Activated T-cell treated with anti-CD3 and anti-CD28 coated beads, Interleukin-2, amount 50 U/mL, for 4 hours (primary cell): Measurements from ENCODE around the gene AQR. TPM values are rescaled to one million over a fixed set of nuclear protein-coding genes. Genes with fewer than 3 reads are reported as not detected.

Experiments used
- ATAC-seq, 2 donors: fragments of 200-7000 bp; cut with Tn5 transposase; one replicate each; pipeline ENCODE4 v1.10.0; 2021
- DNase-seq: peaks from one replicate; pipeline ENCODE4 v3.0.0-alpha.2; 2020
- H3K27me3 Mint-ChIP-seq: one replicate; pipeline ENCODE4 v1.8.0; 2021; ENCODE audit warnings: low read depth, mixed read lengths
- H3K36me3 Mint-ChIP-seq: one replicate; pipeline ENCODE4 v1.8.0; 2022; ENCODE audit warnings: mixed read lengths; ENCODE audit not compliant: insufficient read depth
- H3K4me1 Mint-ChIP-seq: one replicate; pipeline ENCODE4 v1.8.0; 2021; ENCODE audit warnings: low read depth, mixed read lengths
- H3K4me3 Mint-ChIP-seq: one replicate; pipeline ENCODE4 v1.8.0; 2021; ENCODE audit warnings: mild to moderate bottlenecking, moderate library complexity, mixed read lengths
- H3K9me3 Mint-ChIP-seq: one replicate; pipeline ENCODE4 v1.8.0; 2021; ENCODE audit warnings: mixed read lengths
- total RNA-seq, 3 donors: library from RNA; stranded (reverse); gene quantifications; one replicate each; pipeline ENCODE4 v1.2.1, GENCODE V29; 2021

Gene AQR
- 10 to 100 TPM; 41.5 to 47.5 (median 43.3) TPM for total RNA-seq

DNA sequence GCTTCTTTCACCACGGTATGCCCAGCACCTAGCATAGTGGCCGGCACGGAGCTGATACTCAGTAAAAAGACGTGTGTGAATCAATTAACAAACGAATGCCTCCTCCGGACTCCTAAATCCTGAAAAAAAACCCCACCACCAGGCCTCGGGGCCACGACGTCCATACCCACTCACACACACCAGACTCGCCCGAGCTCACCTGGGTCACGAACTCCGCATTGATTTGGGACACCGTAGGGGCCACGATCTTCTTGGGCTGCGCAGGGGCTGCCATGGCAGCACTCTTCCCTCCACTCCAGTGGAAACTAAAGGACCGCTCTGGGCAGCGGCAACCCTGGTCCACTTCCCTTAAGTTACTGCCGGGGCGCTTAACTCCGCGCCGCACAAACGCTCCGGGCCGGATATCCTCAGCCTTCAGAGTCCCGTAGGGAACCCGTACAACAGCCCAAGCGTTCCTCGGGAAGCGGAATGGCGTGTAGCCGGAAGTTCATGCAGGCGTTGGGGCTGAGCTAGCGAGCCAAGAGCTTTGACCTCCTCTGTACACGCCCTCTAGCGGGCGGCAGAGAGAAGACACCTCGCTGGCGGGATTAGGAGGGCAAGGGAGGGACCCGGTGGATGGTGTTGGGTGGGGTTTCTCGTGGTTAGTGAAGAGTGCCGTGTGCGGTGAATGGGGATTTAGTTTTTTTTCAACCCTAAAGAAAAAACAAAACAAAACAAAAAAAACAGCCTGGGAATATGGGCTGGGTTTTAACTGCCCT, at the start of gene AQR:
AQR (minus strand) TSS at position 403 of the 758 bp plus-strand sequence; CDS start at position 274, 129 bp downstream.
- Mint-ChIP-seq H3K9me3 (no peaks in the 10 kb centered on the region), H3K4me1 (peaks cover 36% of the 10 kb centered on the region), H3K36me3 (peaks cover 18% of the 10 kb centered on the region), H3K4me3 (peak within 1 kb of the TSS; percentile 100), H3K27me3 (no peaks in the 10 kb centered on the region)
- ATAC-seq (peak; percentile 99), DNase-seq (peak; percentile 85)

DNA sequence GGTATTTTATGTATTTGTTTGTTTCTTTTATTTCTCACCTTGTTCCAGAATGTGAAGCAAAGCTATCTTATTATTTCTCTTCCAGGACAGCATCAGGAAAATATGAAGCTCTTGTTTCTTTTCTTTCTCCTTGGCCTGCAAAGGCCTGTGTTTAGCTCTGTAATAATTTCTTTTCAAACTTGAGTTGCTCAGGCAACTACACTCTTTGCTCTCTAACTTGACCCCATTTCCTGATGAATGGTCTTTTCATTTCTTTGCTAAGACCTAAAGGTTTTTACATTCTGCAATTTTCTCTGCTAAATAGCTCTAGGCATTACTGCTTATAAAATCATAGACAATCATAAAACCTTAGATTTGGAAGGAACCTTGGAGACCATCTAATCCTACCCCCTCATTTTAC, 44.7 kb upstream of the AQR start:
- Mint-ChIP-seq H3K4me3 (no peak overlapping the region), H3K36me3 (no peaks in the 10 kb centered on the region), H3K4me1 (no peaks in the 10 kb centered on the region), H3K27me3 (peaks cover 4% of the 10 kb centered on the region), H3K9me3 (no peaks in the 10 kb centered on the region)
- DNase-seq (no peak), ATAC-seq (no peak)

DNA sequence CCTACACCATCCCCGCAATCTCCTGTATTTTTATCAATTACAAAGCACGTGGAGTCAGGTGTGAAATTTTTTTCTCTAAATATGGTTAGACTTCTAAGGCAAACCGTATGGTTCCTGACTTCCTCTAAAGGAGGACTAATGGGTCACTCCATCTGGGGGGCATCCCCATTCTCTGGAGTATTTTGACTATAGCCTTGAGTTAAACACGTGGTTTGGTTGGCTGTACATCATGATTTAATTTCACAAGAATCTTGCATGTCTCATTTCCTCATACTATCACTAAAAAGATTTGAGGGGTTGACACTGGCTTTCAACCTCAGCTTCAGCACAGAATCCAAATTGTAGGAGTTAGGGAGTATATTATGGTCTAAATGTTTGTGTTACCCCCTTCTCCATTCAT, 43.8 kb upstream of the AQR start:
- no peaks in the 10 kb centered on the region for H3K4me1 Mint-ChIP-seq
- H3K4me3 Mint-ChIP-seq = no peak overlapping the region
- no peaks in the 10 kb centered on the region for H3K9me3 Mint-ChIP-seq
- H3K36me3 Mint-ChIP-seq = no peaks in the 10 kb centered on the region
- H3K27me3 Mint-ChIP-seq = peaks cover 4% of the 10 kb centered on the region
- ATAC-seq (no peak), DNase-seq (no peak)

DNA sequence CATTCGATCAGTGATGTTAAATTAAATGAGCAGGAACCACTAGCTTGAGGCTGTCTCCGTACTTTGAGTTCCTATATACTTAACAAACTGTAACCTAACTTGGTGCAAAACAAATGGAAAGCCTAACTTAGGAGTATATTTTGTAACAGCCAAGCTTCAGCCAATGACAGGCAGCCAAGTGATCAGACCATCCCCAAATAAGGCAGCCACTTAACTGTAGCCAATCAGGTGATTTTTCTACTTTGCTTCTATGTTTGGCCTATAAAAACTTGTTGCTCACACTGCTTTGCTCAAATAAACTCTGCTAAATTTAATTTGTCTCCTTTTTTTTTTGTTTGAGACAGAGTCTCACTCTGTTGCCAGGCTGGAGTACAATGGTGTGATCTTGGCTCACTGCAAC, 37.9 kb upstream of the AQR start:
- DNase-seq (no peak), ATAC-seq (no peak)
- no peaks in the 10 kb centered on the region for H3K36me3 Mint-ChIP-seq
- H3K4me1 Mint-ChIP-seq = no peaks in the 10 kb centered on the region
- no peaks in the 10 kb centered on the region for H3K27me3 Mint-ChIP-seq
- H3K4me3 Mint-ChIP-seq = no peak overlapping the region
- H3K9me3 Mint-ChIP-seq = no peaks in the 10 kb centered on the region

DNA sequence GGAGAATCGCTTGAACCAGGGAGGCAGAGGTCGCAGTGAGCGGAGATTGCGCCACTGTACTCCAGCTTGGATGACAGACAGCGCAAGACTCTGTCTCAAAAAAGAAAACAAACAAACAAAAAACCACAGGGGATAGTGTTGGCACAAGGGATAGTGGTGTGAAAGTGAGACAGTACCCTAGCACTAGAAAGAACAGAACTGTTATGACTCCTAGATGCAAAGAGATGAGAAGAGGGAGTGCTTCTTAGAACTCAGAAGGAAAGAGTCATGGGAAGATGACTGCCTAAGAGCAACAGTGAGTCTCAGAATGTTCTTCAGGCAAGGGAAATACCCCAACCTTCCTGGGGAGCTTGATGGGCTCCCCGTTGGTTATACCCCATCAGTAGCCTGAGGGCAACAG, 36.4 kb upstream of the AQR start:
- H3K9me3 Mint-ChIP-seq = no peaks in the 10 kb centered on the region
- ATAC-seq (no peak), DNase-seq (no peak)
- H3K27me3 Mint-ChIP-seq = no peaks in the 10 kb centered on the region
- no peaks in the 10 kb centered on the region for H3K4me1 Mint-ChIP-seq
- H3K36me3 Mint-ChIP-seq = no peaks in the 10 kb centered on the region
- no peak overlapping the region for H3K4me3 Mint-ChIP-seq

DNA sequence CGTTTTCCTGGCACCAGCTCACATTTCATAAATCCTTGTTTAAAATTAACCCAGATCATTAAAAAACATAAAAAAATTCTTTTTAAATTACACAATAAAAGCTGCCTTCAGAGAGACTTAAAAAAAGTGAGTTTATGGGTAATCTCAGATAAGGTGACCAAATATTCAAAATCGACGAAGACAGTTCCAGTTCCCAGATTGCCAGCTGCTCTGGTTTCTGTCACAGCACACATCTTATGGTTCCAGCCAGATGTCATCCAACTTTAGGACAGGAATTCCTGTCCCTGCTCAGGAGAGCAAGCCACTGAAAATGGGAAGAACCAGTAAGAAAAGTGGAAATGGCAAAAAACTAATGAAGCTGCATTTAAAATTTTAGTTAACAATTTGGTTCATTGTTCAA, 34.4 kb upstream of the AQR start:
- ATAC-seq (no peak), DNase-seq (no peak)
- Mint-ChIP-seq H3K4me1 (no peaks in the 10 kb centered on the region), H3K4me3 (no peak overlapping the region), H3K9me3 (no peaks in the 10 kb centered on the region), H3K36me3 (no peaks in the 10 kb centered on the region), H3K27me3 (no peaks in the 10 kb centered on the region)

DNA sequence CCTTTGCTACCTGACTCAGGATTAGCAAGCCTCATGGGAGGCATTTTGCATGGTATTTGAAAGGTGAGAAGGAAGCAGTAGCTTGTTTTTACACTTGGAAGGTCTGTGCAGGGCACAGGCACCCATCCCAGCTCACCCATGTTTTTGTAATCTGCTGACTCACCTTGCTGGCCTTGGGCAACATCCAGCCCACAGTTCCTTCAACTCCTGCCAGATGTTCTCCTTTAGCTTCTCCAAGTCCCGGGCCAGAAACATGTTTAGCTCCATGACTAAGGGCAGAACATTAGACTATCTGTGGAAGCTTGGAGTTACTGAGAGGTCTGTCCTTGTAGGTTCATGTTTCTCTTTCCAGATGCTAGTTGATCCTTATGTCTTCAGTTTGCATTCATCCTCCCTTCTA, 31.0 kb upstream of the AQR start:
- DNase-seq (no peak), ATAC-seq (no peak)
- H3K27me3 Mint-ChIP-seq = peaks cover 8% of the 10 kb centered on the region
- no peaks in the 10 kb centered on the region for H3K9me3 Mint-ChIP-seq
- no peak overlapping the region for H3K4me3 Mint-ChIP-seq
- no peaks in the 10 kb centered on the region for H3K36me3 Mint-ChIP-seq
- H3K4me1 Mint-ChIP-seq = no peaks in the 10 kb centered on the region

DNA sequence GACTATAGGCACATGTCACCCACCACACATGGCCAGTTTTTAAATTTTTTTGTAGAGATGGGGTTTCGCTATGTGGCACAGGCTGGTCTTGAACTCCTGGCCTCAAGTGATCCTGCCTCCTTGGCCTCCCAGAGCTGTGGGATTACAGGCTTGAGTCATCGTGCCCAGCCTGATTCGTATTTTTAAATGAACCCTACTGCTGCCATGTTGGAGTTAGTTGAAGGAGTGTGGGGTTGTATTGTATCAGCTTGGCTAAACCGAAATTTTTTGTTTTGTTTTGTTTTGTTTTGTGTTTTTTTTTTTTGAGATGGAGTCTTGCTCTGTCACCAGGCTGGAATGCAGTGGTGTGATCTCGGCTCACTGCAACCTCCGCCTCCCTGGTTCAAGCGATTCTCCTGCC, 30.4 kb upstream of the AQR start:
- no peaks in the 10 kb centered on the region for H3K9me3 Mint-ChIP-seq
- no peaks in the 10 kb centered on the region for H3K36me3 Mint-ChIP-seq
- peaks cover 11% of the 10 kb centered on the region for H3K27me3 Mint-ChIP-seq
- no peak for DNase-seq
- no peak for ATAC-seq
- H3K4me3 Mint-ChIP-seq = no peak overlapping the region
- no peaks in the 10 kb centered on the region for H3K4me1 Mint-ChIP-seq

DNA sequence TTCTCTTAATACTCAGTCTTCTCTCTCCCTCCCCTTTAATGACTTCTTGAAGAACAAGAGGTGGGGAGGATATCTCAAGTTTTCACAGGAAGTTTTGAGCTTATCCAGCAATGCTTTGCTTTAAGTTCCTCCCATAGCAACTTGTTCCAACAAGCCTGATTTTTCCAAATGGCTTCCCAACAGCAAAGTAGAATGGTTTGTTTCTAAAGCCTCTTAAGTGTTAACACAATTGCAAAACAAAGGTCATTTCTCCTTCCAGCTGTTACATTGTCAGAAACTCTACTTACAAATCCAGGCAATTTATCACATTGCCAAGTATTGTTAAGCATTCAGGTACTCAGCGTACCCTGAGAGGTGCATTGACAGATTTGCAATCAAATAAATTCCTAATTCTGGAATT, 25.4 kb upstream of the AQR start:
- no peak for DNase-seq
- no peak for ATAC-seq
- Mint-ChIP-seq H3K9me3 (no peaks in the 10 kb centered on the region), H3K4me3 (no peak overlapping the region), H3K36me3 (no peaks in the 10 kb centered on the region), H3K27me3 (peaks cover 13% of the 10 kb centered on the region), H3K4me1 (peaks cover 14% of the 10 kb centered on the region)

DNA sequence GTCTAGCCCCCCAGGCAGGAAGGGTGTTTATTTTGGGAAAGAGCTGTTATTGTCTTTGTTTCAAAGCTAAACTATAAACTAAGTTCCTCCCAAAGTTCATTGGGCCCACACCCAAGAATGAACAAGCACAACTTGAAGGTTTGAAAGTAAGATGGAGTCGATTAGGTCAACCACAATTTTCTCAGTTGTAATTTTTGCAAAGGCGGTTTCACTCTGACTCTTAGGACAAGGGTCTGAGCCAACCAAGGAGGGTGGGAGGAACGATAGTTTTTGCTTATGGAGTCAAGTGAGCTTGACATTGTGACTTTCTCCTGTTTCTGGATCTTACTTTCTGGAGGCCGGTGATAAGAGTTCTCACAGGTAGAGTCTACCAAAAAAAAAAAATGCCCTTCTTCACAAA, 24.3 kb upstream of the AQR start:
- Mint-ChIP-seq H3K4me3 (peak overlapping the region; percentile 19), H3K27me3 (peaks cover 13% of the 10 kb centered on the region), H3K4me1 (peaks cover 19% of the 10 kb centered on the region), H3K9me3 (no peaks in the 10 kb centered on the region), H3K36me3 (no peaks in the 10 kb centered on the region)
- DNase-seq = no peak
- ATAC-seq = peak; percentile 82 to 87

DNA sequence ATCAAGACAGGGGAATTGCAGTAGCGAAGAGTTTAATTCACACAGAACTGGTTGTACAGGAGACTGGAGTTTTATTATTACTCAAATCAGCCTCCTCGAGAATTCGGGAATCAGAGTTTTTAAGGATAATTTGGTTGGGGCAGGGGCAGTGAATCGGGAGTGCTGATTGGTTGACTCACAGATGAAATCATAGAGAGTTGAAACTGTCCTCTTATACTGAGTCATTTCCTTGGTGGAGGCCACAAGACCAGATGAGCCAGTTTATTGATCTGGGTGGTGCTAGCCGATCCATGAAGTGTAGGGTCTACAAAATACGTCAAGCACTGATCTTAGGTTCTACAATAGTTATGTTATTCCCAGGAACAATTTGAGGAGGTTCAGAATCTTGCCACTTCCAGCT, 23.9 kb upstream of the AQR start:
- DNase-seq (no peak), ATAC-seq (peak; percentile 41 to 46)
- H3K4me1 Mint-ChIP-seq = peaks cover 19% of the 10 kb centered on the region
- peak overlapping the region; percentile 19 for H3K4me3 Mint-ChIP-seq
- no peaks in the 10 kb centered on the region for H3K9me3 Mint-ChIP-seq
- H3K36me3 Mint-ChIP-seq = no peaks in the 10 kb centered on the region
- H3K27me3 Mint-ChIP-seq = peaks cover 13% of the 10 kb centered on the region

DNA sequence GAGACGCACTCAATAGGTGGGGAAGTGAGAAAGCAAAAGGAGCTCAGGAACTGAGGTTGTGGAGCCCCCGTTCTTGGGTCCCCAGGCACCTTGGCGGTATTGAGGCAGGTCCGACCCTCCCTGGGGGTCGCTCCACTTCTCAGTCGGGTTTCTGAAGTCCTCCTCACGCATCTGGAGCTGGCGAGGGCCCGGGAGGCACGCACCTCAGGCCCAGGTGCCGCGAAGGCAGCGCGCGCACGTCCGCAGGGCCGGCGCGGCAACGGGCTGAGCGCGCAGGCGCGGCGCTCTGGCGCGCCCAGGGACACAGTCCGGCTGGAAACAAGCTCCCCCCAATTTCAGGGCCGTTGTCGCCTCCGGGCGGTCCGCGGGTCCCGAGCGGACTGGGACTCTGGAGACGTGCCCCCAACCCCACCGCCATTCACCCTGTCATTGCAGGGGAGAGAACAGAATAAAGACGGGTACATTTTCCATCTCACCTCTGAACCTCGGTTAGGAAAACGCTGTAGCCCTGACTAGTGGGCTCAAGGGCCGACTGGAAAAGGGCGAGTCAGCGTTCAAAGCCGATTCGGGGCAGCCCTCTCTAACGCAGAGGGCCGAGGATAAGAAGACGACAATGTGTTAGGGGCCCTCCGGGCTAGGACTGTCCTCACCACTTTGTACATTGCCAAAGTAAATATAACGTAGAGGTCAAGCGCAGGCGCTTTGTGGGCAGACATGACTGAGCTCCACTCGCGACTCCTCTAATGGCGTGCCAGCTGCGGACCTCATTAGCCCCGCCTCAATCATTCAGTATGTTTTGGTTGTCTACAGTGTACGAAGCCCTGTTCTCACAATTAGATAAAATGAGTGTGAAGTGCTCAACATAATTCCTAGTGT, 18.7 kb upstream of the AQR start, which contains the start of gene ZNF770:
ZNF770 (minus strand) TSS at position 261 of the 876 bp plus-strand sequence. CDS start 4,853 bp downstream, outside the sequence.
- peaks cover 2% of the 10 kb centered on the region for H3K27me3 Mint-ChIP-seq
- H3K36me3 Mint-ChIP-seq = peaks cover 10% of the 10 kb centered on the region
- peaks cover 32% of the 10 kb centered on the region for H3K4me1 Mint-ChIP-seq
- peak within 1 kb of the TSS; percentile 95 for H3K4me3 Mint-ChIP-seq
- peak; percentile 78 for DNase-seq
- peak; percentile 87 to 89 for ATAC-seq
- no peaks in the 10 kb centered on the region for H3K9me3 Mint-ChIP-seq

DNA sequence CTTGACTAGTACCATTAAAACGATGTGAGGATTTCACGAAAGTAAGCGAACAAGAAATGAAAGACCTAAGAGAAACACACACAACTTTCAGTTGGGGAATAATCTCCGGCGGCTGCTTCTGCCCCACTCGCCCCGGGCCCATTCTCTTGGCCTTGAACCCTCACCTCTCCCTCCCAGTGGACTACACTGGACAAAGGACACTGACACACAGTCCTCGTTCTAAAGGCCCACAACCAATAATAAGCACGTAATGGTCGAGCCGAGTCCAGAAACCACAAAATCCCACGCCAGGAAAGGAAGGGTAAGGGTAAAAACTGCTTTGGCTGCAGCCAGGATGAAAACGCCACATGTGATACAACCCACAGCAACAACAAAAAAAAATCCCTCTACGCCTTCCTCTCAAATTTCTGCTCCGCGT, 18.1 kb upstream of the AQR start:
- Mint-ChIP-seq H3K4me3 (peak overlapping the region; percentile 95), H3K27me3 (no peaks in the 10 kb centered on the region), H3K9me3 (no peaks in the 10 kb centered on the region), H3K36me3 (peaks cover 12% of the 10 kb centered on the region), H3K4me1 (peaks cover 29% of the 10 kb centered on the region)
- no peak for ATAC-seq
- DNase-seq = no peak

DNA sequence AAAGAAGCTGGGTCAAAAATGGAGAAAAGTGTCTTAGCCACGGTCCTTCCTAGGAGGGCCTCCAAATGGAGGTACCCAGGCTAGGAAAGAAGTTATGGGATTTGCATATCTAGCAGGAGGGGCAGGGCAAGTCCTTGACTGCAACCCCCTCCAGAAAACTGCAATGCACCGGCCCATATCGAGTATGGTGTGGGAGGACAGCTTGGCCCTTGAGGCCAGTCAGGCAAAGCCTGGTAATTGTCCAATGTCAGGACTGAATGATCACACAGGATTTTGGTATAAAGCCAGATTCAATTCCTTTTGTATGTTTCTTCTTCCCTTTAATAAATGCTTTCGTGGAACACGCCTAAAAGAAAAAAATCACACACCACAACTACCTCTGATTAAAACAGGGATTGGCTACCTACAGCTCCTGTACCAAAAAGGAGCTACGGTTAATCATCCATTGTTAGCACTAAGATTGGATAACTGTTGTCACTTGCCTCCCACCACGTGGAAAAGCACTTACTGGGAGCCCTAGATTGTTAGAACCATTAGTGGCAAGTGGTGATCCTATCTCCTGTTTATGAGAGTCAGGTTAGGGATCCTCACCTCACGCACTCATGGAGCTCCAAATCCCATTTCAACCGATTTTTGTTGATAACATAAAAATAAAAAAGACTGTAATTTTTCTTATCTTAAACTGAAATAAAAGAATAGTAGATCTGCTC, 17.4 kb upstream of the AQR start:
- ATAC-seq (no peak), DNase-seq (no peak)
- H3K9me3 Mint-ChIP-seq = no peaks in the 10 kb centered on the region
- peaks cover 19% of the 10 kb centered on the region for H3K36me3 Mint-ChIP-seq
- H3K4me1 Mint-ChIP-seq = peaks cover 29% of the 10 kb centered on the region
- peak overlapping the region; percentile 95 for H3K4me3 Mint-ChIP-seq
- H3K27me3 Mint-ChIP-seq = no peaks in the 10 kb centered on the region
